ENCODE data around the gene HSPB8. TPM values are rescaled to one million over a fixed set of nuclear protein-coding genes. Genes with fewer than 3 reads are reported as not detected.

The HSPB8 gene
- total and polyA plus RNA-seq, 12 donors, result 4.0 to 27.8 (median 13.2) TPM

DNA sequence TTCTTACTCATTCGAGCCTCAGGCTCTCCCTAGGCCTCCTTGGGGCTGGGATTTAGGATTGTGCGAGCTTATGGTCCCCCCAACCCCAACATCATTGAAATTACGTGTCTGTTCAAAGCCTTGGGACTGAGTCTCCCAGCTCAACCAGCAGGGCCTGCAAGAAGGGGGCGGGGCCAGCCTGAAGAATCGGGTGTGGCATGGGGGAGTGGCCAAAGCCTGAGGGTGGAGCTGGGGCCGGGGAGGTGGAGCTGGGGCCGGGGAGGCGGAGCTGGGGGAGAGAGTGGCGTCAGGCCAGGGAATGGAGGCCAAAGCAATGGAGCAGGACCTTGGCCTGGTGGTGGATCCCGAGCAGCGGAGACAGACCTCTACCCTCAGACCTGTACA lies 24.3 kb upstream of the HSPB8 start:
- intact Hi-C loops (cut with DNase I), result no loop called here
- Histone ChIP-seq H3K4me3 (no peak overlapping the region), H3K9me3 (replicated peaks in 1 of 3) (peaks cover 0 to 8% (median 0%) of the 10 kb centered on the region in 3 donors), H3K36me3 (replicated peaks in 1 of 2) (no peaks in the 10 kb centered on the region), H3K27ac (no peak overlapping the region), H3K4me1 (replicated peaks in 1 of 2) (no peaks in the 10 kb centered on the region), H3K27me3 (no peaks in the 10 kb centered on the region)
- TF ChIP-seq, protein P1, sequence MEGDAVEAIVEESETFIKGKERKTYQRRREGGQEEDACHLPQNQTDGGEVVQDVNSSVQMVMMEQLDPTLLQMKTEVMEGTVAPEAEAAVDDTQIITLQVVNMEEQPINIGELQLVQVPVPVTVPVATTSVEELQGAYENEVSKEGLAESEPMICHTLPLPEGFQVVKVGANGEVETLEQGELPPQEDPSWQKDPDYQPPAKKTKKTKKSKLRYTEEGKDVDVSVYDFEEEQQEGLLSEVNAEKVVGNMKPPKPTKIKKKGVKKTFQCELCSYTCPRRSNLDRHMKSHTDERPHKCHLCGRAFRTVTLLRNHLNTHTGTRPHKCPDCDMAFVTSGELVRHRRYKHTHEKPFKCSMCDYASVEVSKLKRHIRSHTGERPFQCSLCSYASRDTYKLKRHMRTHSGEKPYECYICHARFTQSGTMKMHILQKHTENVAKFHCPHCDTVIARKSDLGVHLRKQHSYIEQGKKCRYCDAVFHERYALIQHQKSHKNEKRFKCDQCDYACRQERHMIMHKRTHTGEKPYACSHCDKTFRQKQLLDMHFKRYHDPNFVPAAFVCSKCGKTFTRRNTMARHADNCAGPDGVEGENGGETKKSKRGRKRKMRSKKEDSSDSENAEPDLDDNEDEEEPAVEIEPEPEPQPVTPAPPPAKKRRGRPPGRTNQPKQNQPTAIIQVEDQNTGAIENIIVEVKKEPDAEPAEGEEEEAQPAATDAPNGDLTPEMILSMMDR (IDR thresholded peaks at IDR 0.05), result no peak
- TF ChIP-seq POLR2A (IDR thresholded peaks at IDR 0.05), result no peak
- WGBS, 4 donors, result 58 to 72% (median 62%) methylated on average over 8 to 11 of the region's 11 CpGs
- DNase-seq, result no peak

DNA sequence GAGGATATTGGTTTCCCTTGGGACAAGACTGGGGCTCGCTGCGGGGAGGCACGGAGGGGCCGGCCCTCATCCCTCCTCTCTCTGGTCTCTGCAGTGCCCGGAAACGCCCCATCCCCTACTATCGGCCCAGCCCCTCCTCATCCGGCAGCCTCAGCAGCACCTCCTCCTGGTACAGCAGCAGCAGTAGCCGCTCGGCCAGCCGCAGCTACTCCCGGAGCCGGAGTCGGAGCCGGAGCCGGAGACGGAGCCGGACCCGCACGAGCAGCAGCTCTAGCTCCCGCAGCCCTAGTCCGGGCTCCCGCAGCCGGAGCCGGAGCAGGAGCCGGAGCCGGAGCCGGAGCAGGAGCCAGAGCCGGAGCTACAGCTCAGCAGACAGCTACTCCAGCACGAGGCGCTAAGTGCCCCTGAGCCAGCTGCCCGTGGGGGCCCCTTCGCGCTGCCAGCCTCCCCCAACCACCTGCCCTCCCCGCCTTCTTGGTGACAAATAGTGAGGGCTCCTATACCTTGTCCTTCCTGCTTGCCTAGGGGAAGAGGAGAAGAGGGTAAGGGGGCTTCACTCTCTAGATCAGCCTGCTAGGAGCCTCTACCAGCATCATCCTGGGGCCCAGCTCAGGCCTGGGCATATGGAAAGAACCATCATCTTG lies 22.2 kb upstream of the HSPB8 start:
- peaks cover 0 to 5% (median 0%) of the 10 kb centered on the region in 3 donors for H3K9me3 ChIP-seq (replicated peaks in 1 of 3)
- intact Hi-C loops (cut with DNase I), result no loop called here
- no peak overlapping the region for H3K4me3 ChIP-seq

DNA sequence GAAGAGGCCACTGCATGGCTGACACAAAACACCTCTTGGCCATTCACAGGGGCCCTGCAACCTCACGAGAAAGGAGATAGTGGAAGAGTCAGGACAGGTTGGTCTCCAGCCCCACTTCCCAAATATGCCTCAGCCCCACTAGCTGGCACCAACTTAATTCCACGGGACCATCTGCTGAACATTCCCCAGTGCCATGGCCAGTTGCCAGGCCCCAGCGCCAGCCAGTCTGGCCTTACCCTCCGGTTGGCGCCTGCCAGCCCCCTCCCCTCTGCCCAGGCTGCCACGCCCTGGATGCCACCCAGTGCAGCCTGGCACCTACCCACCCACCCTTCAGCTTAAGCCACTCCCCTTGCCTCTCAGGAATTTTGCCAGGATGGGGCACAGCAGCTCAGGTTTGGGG lies 21.2 kb upstream of the HSPB8 start:
- no peak overlapping the region for H3K27ac ChIP-seq
- no peak for DNase-seq
- intact Hi-C loops (cut with DNase I), result no loop called here
- no peaks in the 10 kb centered on the region for H3K27me3 ChIP-seq
- no peaks in the 10 kb centered on the region for H3K9me3 ChIP-seq (replicated peaks in 1 of 3)
- no peak for TF ChIP-seq POLR2A (IDR thresholded peaks at IDR 0.05)
- TF ChIP-seq, protein P1 (IDR thresholded peaks at IDR 0.05), result no peak
- 84 to 100% (median 91%) methylated on average over 1 to 6 of the region's 6 CpGs for WGBS, 4 donors
- no peak overlapping the region for H3K4me3 ChIP-seq
- no peaks in the 10 kb centered on the region for H3K4me1 ChIP-seq (replicated peaks in 1 of 2)
- no peaks in the 10 kb centered on the region for H3K36me3 ChIP-seq (replicated peaks in 1 of 2)

More for the DNA sequence above, 22.2 kb upstream of the HSPB8 start:
- H3K27ac ChIP-seq, result no peak overlapping the region
- H3K4me1 ChIP-seq (replicated peaks in 1 of 2), result no peaks in the 10 kb centered on the region
- H3K36me3 ChIP-seq (replicated peaks in 1 of 2), result no peaks in the 10 kb centered on the region
- no peak for TF ChIP-seq POLR2A (IDR thresholded peaks at IDR 0.05)
- TF ChIP-seq, protein P1 (IDR thresholded peaks at IDR 0.05), result no peak
- no peaks in the 10 kb centered on the region for H3K27me3 ChIP-seq
- DNase-seq, result no peak
- WGBS, 4 donors, result 29 to 78% (median 56%) methylated on average over 7 to 35 of the region's 35 CpGs

DNA sequence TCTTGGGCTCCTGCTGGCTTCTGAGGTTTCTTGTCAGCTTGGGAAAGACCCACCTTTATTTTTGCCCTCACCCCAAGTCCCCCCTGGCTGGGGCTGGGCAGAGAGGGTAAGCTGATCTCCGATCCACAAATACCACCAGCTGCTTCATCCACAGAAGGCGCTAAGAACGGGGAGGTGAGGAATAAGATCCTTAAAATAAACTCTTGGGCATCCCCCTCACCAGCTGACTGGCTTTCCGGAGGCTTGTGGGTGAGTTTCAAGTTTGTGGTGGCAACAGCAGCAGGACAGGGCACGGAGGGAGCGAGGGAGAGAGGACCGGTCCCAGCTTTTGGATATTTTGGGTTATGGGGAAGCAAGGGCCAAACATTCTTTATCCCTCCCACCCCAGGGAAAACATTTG lies 20.8 kb upstream of the HSPB8 start:
- H3K9me3 ChIP-seq (replicated peaks in 1 of 3), result no peaks in the 10 kb centered on the region
- TF ChIP-seq, protein P1 (IDR thresholded peaks at IDR 0.05), result no peak
- TF ChIP-seq POLR2A (IDR thresholded peaks at IDR 0.05), result no peak
- H3K36me3 ChIP-seq (replicated peaks in 1 of 2), result no peaks in the 10 kb centered on the region
- intact Hi-C loops (cut with DNase I), result no loop called here
- H3K4me3 ChIP-seq, result no peak overlapping the region
- H3K27ac ChIP-seq, result no peak overlapping the region
- H3K4me1 ChIP-seq (replicated peaks in 1 of 2), result no peaks in the 10 kb centered on the region
- DNase-seq, result no peak
- H3K27me3 ChIP-seq, result no peaks in the 10 kb centered on the region
- WGBS, 4 donors, result 78 to 89% (median 87%) methylated on average over 7 of the region's 7 CpGs
